G401 (cell line): ENCODE results near the gene ODAD4. TPM values are rescaled to one million over a fixed set of nuclear protein-coding genes. Genes with fewer than 3 reads are reported as not detected.
"Not testable (repeated sequence)": the region's sequence is repeated elsewhere in the genome, so short reads cannot be mapped to it uniquely, and the experiment has no call there.

Source experiments
- DNase-seq: peaks from one replicate; pipeline ENCODE4 v3.0.0-alpha.2; 2015; ENCODE audit warnings: low spot score
- in situ Hi-C: cut with HindIII; loops from 2 replicates; pipeline ENCODE4 v1.10.0; 2016; ENCODE audit warnings: low sequenced_read_pairs, mixed read lengths
- total RNA-seq: library from RNA; depleted of rRNA; stranded (reverse); fragments of >200 nt; shearing (Covaris generic); gene quantifications from 2 replicates; pipeline ENCODE4 v1.2.3, GENCODE V29; 2014

The ODAD4 gene
- total RNA-seq, 1 experiment from 2014 or later, result 1.7 TPM

DNA sequence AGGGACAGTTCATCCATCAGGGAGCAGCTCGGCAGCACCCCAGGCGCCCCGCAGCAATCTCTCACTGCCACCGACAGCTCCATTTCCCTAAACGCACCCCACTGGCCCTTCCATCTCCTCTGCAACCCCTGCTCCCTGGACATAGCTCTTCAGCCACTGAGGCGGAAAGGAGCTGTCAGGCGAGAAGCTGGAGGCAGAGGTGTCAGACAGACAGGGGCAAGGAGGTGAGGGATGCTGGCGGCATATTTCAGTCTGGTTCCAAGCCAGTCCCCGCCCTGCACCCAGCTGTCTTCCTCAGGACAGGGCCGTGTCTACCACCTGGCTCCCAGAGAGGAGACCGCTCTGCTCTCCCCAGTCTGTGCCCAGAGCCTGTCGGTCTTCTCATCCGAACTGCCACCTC lies 21.3 kb upstream of the ODAD4 start:
- DNase-seq, result no peak
- in situ Hi-C loops, result no loop called here

DNA sequence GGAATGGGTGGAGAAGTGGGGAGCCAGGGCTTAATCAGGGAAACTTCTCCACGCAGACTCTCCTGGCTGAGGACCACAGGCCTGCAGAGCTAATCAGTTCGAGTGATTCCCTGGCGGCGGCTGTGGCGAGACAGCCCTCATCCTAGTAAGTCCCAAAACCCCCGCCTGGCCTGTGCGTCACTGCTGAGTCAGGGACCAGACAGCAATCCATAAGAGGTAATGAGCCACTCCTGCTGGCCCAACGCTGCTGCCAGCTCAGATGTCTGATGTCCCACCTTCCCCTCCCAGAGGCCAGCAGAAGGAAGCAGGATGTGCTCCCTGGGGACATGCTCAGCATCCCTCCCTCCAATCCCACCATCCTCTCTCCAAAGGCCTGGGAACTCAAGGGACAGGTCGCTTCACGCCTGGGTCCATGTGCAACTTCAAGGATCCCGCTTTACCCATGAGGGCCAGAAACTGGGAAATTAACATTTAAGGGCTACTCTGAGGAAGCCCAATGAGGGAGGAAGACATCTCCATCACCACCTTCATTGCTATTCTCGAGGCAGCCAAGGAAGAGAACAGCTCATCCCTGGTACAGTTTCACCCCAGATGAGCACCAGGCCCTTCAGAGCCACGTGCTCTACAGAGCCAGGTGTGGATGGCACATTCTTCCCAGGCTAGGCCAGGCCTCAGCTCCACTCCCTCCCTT lies 19.6 kb upstream of the ODAD4 start:
- DNase-seq, result no peak
- in situ Hi-C loops, result no loop called here

DNA sequence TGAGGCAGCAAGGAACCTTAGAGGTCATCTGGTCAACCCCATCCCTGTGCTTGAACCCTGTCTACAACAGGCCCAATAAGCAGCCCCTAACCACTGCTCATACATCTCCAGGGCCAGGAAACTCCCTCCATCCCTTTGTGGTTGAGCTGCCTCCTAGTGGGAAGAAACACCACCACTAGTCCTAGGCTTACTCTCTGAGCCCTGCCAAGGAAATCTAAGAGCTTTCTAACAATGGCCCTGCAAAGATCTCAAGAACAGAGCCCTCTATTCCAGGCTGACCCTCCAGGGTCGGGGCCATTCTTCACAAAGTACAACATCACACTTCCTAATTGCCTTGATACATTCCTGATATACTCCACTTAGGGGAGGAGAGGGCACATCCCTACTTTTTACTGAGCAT lies 17.5 kb upstream of the ODAD4 start:
- in situ Hi-C loops, result no loop called here
- no peak for DNase-seq

DNA sequence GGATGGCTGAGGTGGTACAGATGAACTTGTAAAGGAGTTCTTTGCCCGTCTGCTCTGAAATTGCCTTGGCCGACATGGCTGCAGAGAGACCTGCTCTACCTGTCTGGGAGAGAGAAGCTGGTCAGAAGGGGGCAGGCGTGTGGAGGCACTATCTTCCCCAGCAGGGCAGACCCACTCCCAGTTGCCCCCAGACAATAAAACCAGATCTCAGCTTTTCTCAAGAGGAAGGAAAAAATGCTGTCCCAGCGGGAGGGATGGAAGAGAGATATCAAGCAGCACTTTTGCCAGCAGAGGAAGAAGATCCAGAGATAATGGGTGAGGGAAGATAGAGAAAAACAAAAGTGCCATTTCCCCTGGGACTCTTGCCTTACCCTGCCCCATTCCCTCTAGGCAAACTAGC lies 16.6 kb upstream of the ODAD4 start:
- DNase-seq, result no peak
- in situ Hi-C loops, result no loop called here

DNA sequence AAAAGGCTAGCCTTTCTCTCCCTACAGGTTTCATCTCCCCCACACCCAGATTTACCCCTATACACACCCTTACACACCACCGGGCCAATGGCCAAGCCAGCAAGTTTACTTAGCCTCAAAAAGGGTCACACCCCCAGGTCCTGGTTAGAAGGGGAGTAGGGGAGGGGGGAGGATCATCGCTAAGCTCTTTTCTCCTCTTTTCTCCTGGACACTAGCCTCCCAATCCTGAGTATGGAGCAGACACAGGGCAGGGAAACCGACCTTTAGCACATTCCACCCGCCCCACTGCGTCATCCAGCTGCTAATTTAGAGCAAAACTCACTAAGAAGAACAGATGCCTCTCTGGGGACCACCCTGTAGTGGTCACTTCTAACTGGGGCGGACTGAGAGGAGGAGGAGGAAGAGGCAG lies 16.1 kb upstream of the ODAD4 start:
- no peak for DNase-seq
- in situ Hi-C loops, result no loop called here

DNA sequence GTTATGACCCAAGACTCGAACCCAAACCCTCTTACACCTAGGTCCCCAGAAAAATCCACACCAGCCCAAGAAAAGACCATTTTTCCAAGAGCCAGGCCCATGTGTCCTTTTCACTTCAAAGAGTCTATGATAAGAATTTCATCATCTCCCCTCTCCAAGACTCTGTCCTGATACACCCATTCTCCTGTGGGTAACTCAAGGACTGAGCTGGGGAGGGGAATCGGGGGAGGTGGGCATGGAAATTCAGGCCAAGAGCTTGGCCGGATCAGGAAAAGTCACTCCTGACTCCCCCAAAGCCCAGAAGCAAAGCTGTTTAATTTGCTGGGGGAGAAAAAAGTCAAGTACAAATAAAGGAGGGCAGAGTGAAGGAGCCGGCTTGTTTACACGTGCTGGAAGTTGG lies 15.4 kb upstream of the ODAD4 start:
- in situ Hi-C loops, result no loop called here
- no peak for DNase-seq

DNA sequence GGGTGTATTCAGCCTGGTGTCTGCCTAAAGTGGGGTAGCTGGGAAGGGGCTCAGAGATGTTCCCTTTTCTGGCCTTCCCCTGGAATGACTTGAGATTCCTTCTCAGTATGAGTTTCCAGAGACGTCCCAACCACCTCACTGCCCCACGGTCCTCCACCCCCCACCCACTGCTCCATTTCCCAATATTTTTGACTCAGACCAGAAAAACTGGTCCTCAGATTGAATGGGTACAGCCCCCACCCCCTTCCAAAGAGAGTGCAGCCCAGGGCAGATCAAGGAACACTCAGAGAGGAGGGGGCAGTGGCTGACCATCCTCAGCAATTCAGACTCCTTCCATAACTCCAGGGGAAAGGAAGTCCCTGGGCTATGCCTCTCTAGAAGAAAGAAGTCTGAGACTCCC lies 14.9 kb upstream of the ODAD4 start:
- DNase-seq, result no peak
- in situ Hi-C loops, result no loop called here

DNA sequence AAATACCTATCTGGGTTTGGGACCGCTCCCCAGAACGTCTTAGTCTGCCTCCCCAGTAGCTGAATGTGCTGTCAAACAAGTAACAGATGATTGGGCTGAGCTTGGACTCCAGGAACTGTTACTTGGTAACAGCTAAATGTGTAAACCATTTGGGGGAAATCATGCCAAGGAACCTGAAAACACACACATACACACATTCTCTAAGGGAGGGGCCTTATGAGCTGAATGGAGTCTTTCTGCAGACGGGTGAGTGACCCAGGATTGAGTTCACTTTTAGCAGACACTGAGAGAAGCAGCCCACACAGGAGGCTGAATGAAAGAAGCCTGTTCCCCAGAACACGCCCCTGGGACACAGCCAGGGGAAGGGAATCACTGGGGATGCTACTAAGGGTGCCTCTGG lies 13.2 kb upstream of the ODAD4 start:
- in situ Hi-C loops, result no loop called here
- peak; percentile 39 for DNase-seq

DNA sequence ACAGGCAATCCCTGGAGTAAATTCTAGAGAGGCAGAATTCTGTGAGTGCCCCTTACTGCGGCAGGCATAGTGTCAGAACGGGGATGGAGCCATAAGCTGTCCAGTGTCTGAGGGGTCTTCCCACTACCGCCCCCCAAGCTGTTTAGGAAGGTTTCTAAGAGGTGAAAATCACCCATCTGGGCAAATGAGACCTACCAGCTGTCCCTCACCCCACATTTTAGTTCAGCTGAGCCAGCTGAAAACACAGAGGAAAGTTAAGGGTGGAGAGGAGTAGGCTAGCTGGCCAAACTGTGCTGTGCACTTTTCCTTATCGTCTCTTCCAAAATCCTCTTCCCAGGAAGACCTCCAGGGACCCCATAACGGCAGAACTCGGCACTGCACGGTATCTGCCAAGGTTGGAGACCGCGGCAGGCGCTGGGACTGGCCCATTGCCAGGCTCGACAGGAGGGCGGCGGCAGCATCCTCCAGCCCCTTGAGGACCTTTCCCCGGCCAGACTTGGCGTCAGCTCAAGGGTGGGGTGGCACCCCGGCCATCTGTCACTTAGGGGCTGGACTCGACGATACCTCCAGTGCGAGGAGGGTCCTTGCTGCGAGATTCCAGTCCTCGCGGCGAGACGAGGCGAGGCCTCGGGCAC lies 12.6 kb upstream of the ODAD4 start:
- in situ Hi-C loops, result no loop called here
- DNase-seq, result peak; percentile 25

DNA sequence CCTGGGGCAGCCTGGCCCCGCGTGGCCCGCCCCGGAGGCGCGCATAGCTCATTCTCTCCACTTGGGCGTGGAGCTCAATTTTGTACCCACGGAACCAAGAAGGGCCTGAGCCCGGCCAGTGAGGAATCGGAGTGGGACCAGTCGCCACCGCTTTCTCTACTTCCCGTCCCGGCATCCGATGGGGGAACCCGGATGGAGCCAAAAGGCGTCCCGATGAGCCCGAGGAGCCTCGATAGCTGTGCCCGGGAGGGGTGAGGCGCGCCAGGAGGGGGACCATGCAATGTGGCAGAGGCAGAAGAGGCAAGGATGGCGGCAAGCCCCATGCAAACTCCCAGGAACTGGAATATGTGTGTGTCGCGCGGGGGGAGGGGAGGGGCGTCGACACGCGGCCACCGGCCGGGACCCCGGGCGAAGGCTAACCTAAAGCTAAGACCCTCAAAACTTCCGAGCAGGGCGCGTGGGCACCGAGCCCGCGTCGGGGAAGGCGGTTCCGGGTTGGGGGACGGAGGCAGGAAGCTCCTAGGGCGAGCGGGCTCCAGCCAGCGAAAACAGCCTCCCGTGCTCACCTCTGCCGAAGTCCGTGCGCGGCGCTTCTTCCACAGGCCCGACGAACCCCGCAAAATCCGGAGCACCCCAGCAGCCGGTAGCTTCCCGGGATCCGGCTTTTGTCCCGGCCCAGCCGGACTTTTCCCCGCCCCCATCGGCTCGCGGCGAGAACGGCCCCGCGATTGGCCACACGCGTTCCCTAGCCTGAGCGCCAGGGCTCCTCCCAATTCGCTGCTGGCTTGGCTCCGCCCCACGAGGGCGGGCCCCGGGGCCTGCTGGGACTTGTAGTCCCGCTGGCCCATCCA lies 11.9 kb upstream of the ODAD4 start, which contains the start of gene ACLY:
Gene ACLY (minus strand): TSS at position 638 of the 851 bp plus-strand sequence. CDS start 5,078 bp downstream, outside the sequence.
- in situ Hi-C loops, result no loop called here

DNA sequence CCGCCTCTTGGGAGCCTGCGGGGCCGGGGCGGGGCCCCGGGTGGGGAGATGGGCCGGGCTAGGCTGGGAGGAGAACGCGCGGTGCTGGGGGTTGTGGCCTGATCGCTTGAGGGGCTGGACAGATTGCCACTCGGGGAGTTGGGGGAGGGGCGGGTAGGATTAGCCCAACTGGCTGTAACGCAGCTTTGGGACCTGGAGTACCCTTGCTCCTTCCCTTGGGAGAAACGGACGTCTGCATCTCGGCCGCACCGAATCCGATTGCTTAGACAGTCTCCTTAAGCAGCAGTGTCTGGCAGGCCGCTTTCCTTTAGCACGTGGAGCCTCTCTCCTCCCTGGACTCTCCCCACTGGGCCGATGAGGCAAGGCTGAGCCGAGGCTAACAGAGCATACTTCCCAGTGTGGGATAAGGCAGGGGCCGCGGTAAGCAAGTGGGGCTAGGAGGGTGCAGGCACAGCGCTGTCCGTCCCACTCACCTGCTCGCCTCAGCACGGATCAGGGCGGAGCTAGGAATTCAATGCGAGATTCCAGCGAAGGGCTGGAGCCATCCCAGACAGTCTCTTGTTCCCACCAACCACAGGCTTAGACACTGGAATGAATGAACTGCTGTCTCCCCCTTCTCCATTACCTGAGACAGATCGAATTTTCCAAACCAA lies 11.1 kb upstream of the ODAD4 start:
- in situ Hi-C loops, result no loop called here
- DNase-seq, result no peak

More for the DNA sequence above, 11.9 kb upstream of the ODAD4 start, which contains the start of gene ACLY:
- peak; percentile 98 for DNase-seq

DNA sequence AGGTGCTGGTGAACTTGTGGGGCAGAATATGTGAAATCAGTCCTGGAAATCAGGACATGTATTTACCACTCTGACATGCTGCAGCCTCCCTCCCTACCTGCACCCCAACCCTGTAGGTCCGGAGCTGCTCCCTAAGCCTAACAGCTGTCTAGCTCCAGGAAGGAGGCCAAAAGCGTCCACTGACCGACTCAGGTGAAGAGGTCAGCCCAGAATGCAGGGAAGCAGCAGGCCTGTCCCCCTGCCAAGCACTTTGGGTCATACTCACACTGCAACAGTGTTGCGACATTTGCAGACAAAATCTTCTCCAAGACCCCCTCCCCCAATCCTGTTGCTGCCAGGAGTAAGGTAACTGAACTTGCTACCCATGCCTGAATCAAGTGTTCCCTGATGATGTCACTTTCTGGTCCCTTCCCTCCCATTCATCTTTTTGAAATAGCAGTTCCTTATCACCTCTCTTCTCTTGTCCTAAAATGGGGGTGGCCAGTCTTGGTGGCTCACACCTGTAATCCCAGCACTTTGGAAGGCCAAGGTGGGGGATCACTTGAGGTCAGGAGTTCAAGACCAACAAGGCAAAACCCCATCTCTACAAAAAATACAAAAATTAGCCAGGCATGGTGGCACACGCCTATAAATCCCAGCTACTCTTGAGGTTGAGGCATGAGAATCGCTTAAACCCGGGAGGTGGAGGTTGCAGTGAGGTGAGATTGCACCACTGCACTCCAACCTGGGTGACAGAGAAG lies 10.4 kb upstream of the ODAD4 start:
- DNase-seq, result no peak
- in situ Hi-C loops, result no loop called here

DNA sequence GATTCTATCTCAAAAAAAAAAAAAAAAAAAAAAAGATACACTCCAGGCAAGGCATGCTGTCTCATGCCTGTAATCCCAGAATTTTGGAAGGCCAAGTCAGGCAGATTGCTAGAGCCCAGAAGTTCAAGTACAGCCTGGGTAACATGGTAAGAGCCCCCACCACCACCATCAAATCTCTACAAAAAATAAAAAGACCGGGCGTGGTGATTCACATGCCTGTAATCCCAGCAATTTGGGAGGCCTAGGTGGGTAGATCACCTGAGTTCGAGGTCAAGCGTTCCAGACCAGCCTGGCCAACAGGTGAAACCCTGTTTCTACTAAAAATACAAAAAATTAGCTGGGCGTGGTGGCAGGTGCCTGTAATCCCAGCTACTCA lies 9.8 kb upstream of the ODAD4 start:
- no peak for DNase-seq
- in situ Hi-C loops, result no loop called here

DNA sequence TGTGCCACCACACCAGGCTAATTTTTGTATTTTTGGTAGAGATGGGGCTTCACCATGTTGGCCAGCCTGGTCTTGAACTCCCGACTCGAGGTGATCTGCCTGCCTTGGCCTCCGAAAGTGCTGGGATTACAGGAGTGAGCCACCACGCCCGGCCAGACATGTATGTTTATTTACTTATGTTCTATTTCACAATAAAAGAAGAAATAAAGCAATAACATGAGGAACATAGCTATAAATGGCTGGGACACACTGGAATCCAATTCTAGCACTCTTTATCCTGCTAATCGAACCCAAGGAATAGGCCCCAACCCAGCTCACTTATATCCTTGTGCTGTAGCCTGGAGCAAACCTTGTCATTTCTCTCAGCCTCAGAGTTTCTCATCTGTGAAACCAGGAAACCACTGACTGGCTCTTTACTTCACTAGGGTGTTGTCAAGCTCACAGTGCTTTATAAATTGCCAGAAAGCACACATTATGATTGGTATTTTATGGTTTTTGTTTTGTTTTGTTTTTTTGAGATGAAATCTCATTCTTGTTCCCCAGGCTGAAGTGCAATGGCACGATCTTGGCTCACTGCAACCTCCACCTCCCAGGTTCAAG lies 4.3 kb upstream of the ODAD4 start:
- DNase-seq, result no peak
- in situ Hi-C loops, result no loop called here

DNA sequence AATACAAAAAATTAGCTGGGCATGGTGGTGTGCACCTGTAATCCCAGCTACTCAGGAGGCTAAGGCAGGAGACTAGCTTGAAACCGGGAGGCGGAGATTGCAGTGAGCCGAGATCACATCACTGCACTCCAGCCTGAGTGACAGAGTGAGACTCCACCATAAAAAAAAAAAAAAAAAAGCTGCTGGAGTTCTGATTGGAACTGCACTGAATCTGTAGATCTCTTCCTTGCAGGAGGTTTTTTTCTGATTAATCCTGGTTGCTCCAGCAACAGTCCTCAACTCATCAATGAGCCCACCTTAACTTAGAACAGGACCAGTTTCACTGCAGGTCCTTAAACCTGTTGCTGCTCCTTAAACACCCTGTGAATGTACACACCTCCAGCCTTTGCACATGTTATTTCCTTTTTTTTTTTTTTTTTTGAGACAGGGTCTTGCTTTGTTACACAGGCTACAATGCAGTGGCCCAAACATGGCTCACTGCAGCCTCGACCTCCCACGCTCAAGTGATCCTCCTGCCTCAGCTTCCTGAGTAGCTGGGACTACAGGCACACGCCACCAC lies 1.6 kb upstream of the ODAD4 start:
- DNase-seq, result no peak
- in situ Hi-C loops, result no loop called here

DNA sequence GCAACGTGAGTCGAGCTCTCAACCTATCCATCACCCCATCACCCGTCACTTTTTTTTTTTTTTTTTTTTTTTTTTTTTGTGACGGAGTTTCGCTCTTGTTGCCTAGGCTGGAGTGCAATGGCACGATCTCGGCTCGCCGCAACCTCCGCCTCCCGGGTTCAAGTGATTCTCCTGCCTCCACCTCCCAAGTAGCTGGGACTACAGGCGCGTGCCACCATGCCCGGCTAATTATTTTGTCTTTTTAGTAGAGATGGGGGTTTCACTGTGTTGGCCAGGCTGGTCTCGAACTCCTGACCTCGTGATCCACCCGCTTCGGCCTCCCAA lies 378 bp downstream of the ODAD4 start:
- in situ Hi-C loops, DNase-seq: not testable (repeated sequence)

DNA sequence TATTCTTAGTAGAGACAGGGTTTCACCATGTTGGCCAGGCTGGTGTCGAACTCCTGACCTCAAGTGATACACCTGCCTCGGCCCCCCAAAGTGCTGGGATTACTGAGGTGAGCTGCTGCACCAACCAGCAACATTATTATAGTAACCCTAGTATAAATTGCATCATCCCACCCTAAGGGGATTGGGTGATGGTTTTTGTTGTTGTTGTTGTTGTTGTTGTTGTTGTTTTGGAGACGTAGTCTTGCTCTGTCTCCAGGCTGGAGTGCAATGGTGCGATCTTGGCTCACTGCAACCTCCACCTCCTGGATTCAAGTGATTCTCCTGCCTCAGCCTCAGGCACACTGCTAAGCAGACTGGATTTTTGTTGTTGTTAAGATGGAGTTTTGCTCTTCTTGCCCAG lies 1.3 kb downstream of the ODAD4 start:
- DNase-seq, in situ Hi-C loops: not testable (repeated sequence)

DNA sequence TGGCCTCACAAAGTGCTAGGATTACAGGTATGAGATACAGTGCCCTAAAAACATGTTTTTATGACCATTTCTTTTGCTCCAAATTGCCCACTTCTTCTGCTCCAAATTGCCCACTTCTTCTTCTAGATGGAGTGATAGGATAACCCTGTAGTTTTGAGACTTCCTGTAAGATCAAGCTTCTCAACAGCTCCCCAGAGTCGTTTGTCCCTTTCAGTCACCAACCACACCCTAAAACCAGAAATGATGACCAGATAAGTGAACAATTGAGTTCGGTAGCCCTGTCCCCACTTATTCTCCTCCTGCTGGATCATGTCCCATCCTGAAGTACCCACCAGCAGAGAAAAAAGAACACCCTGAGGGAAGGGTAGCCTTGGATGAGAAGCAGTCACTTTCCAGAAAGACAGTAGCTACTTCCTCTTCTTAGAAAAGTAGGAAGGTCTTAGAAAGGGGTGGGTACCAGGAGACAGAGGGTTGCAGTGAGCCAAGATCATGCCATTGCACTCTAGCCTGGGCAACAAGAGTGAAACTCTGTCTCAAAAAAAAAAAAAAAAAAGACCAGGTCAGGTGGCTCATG lies 2.5 kb downstream of the ODAD4 start:
- no peak for DNase-seq
- in situ Hi-C loops, result no loop called here
